GM12878 (cell line): Measurements from ENCODE around the gene SQOR.

Experiments used
- KAT2A ChIP-seq: conservative IDR thresholded peaks from 2 replicates; pipeline ENCODE4 v1.6.1; 2011; ENCODE audit warnings: low read depth, low read length; ENCODE audit not compliant: control insufficient read depth
- SMAD5 ChIP-seq: IDR thresholded peaks from 2 replicates; pipeline ENCODE4 v1.6.1; 2016; ENCODE audit warnings: antibody characterized with exemption, low read depth
- TF ChIP-seq, protein P1 (sequence below), 3 experiments: IDR thresholded peaks in 2 of 3; conservative IDR thresholded peaks in 1 of 3; 2 replicates each; pipeline ENCODE4 v1.5.1; 2011; ENCODE audit warnings: low read depth in 3 of 3, low read length in 3 of 3, mild to moderate bottlenecking in 3 of 3, control low read depth in 2 of 3, moderate library complexity in 2 of 3, inconsistent platforms in 1 of 3, mixed read lengths in 1 of 3; ENCODE audit not compliant: control insufficient read depth in 2 of 3, insufficient read depth in 1 of 3; ENCODE audit errors: extremely low read depth in 1 of 3

DNA sequence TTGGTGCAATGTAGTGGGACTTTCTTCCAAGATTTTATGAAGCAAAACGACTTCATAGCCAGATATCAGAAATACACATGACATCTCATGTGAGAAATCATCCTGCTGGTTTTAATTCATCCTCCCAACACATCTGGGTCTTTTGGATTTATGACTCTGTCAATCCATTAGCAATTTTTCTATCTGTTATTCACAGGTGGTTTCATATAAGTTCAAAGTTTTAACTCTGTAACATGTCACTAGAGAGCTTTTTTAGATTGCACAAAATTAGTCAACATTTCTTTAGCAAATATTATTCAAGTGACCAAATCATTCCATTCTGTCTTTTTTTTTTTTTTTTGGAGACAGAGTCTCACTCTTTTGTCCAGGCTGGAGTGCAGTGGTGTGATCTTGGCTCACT is 30.4 kb downstream of the SQOR start:
- TF ChIP-seq, protein P1, sequence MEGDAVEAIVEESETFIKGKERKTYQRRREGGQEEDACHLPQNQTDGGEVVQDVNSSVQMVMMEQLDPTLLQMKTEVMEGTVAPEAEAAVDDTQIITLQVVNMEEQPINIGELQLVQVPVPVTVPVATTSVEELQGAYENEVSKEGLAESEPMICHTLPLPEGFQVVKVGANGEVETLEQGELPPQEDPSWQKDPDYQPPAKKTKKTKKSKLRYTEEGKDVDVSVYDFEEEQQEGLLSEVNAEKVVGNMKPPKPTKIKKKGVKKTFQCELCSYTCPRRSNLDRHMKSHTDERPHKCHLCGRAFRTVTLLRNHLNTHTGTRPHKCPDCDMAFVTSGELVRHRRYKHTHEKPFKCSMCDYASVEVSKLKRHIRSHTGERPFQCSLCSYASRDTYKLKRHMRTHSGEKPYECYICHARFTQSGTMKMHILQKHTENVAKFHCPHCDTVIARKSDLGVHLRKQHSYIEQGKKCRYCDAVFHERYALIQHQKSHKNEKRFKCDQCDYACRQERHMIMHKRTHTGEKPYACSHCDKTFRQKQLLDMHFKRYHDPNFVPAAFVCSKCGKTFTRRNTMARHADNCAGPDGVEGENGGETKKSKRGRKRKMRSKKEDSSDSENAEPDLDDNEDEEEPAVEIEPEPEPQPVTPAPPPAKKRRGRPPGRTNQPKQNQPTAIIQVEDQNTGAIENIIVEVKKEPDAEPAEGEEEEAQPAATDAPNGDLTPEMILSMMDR (IDR thresholded peaks at IDR 0.05 in 2 of 3, conservative IDR thresholded peaks at IDR 0.05 in 1 of 3; ENCODE audit: control insufficient read depth in 2 of 3, extremely low read depth in 1 of 3, insufficient read depth in 1 of 3, low read depth in 3 of 3, low read length in 3 of 3): no peak
- TF ChIP-seq SMAD5: no peak
- TF ChIP-seq KAT2A: no peak
